BJ (cell line): Measurements from ENCODE around the gene CMPK1. TPM values are rescaled to one million over a fixed set of nuclear protein-coding genes. Genes with fewer than 3 reads are reported as not detected.
A peak's percentile ranks its signal among the peaks of the same experiment; 100 is the strongest.

Source experiments
- CTCF ChIA-PET: fragments of 350-600 bp; formaldehyde crosslinking; extraction: SDS; loops from one replicate; lab custom pipeline; 2021; ENCODE audit warnings: antibody characterized with exemption, inconsistent platforms; lab: Yijun Ruan, JAX
- POLR2A ChIA-PET: fragments of 300-600 bp; sonication (Branson Sonifier 250); formaldehyde crosslinking; extraction: SDS; loops from one replicate; lab custom pipeline; 2021; ENCODE audit warnings: antibody characterized with exemption; lab: Charles Lee
- DNase-seq: peaks from one replicate; pipeline ENCODE4 v3.0.0-alpha.2; 2011; ENCODE audit warnings: low read depth
- H3K27me3 ChIP-seq: 2 replicates; pipeline ENCODE4 v1.6.0; 2011; ENCODE audit warnings: low read length; ENCODE audit not compliant: control insufficient read depth, insufficient read depth
- H3K36me3 ChIP-seq: 2 replicates; pipeline ENCODE4 v1.5.1; 2011; ENCODE audit warnings: low read length; ENCODE audit not compliant: control insufficient read depth, insufficient read depth
- H3K4me3 ChIP-seq: 2 replicates; pipeline ENCODE4 v1.5.1; 2011; ENCODE audit warnings: low read depth, mild to moderate bottlenecking, control low read depth, low read length
- CTCF ChIP-seq: IDR thresholded peaks from 2 replicates; pipeline ENCODE4 v1.5.1; 2011; ENCODE audit warnings: low read depth, mild to moderate bottlenecking, control low read depth, inconsistent platforms, low read length, moderate library complexity; ENCODE audit not compliant: insufficient read depth
- polyA plus RNA-seq: library from polyadenylated mRNA; depleted of rRNA; stranded (reverse); fragments of >200 nt; gene quantifications from 2 replicates; pipeline ENCODE4 v1.2.3, GENCODE V29; 2011

The CMPK1 gene
- polyA plus RNA-seq, 1 experiment = 22.5 TPM

- Histone ChIP-seq H3K27me3 (no peaks in the 10 kb centered on the region), H3K36me3 (no peaks in the 10 kb centered on the region), H3K4me3 (no peak overlapping the region)
- POLR2A ChIA-PET = no interaction called here
- CTCF ChIA-PET = interaction anchor here (0.6 to 8.9 kb wide), 34 partner anchors 9 to 671 kb away, joined by 3 to 169 read pairs (median 5); partner anchors contain the start of gene FOXD2
- TF ChIP-seq CTCF = peak; percentile 88
- no peak for DNase-seq
These were observed 55.3 kb downstream of the CMPK1 start for GRCh38 chr1:47388891-47389238.

- H3K27me3 ChIP-seq = no peaks in the 10 kb centered on the region
- DNase-seq = no peak
- CTCF ChIA-PET = interaction anchor here (0.5 to 8.9 kb wide), 23 partner anchors 9 to 337 kb away, joined by 3 to 169 read pairs (median 7); partner anchors contain the start of gene FOXD2
- TF ChIP-seq CTCF = no peak
- POLR2A ChIA-PET = no interaction called here
- H3K36me3 ChIP-seq = no peaks in the 10 kb centered on the region
- no peak overlapping the region for H3K4me3 ChIP-seq
These were observed 56.1 kb downstream of the CMPK1 start for GRCh38 chr1:47389731-47390130.

- CTCF ChIA-PET = interaction anchor here (0.6 to 8.9 kb wide), 7 partner anchors 12 to 336 kb away, joined by 3 to 169 read pairs (median 29); partner anchors contain the start of gene FOXD2
- H3K36me3 ChIP-seq = no peaks in the 10 kb centered on the region
- TF ChIP-seq CTCF = no peak
- no peak overlapping the region for H3K4me3 ChIP-seq
- POLR2A ChIA-PET = no interaction called here
- no peaks in the 10 kb centered on the region for H3K27me3 ChIP-seq
- DNase-seq = no peak
These were observed 57.3 kb downstream of the CMPK1 start for GRCh38 chr1:47390843-47391242.

DNA sequence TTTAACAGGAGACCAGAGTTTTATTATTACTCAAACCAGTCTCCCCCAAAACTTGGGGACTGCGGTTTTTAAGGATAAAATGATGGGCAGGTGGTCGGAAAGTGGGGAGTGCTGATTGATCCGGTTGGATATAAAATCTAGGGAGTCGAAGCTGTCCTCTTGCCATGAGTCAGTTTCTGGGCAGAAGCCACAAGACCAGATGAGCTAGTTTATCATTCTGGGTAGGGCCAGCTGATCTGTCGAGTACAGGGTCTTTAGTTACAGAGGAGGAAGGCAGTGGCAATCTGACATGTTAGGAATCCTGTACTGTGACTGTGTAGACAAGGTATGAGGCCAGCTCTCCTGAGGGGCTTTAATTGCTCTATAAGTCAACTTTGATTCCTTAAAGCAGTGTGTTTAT is 59.6 kb downstream of the CMPK1 start:
- no peaks in the 10 kb centered on the region for H3K36me3 ChIP-seq
- CTCF ChIA-PET = interaction anchor here (1.4 to 8.9 kb wide), 2 partner anchors 9 to 39 kb away, joined by 4 to 169 read pairs; partner anchors contain the start of gene FOXD2
- H3K27me3 ChIP-seq = no peaks in the 10 kb centered on the region
- no peak overlapping the region for H3K4me3 ChIP-seq
- TF ChIP-seq CTCF = no peak
- POLR2A ChIA-PET = no interaction called here
- no peak for DNase-seq

- no peak for DNase-seq
- no peak for TF ChIP-seq CTCF
- ChIA-PET POLR2A (no interaction called here), CTCF (interaction anchor here (1.2 kb wide), 1 partner anchor 331 kb away, joined by 4 read pairs; no protein-coding TSS in a partner anchor)
- Histone ChIP-seq H3K36me3 (no peaks in the 10 kb centered on the region), H3K27me3 (no peaks in the 10 kb centered on the region), H3K4me3 (no peak overlapping the region)
These were observed 61.8 kb downstream of the CMPK1 start for GRCh38 chr1:47395433-47395832.
